GM12878 (cell line): Measurements from ENCODE around the gene ADAM19. TPM values are rescaled to one million over a fixed set of nuclear protein-coding genes. Genes with fewer than 3 reads are reported as not detected.

ENCODE experiments used
- BHLHE40 ChIP-seq, 2 experiments: fragments of 450-650 bp in 1 of 2; IDR thresholded peaks; 2 replicates each; pipeline ENCODE4 v1.6.1; 2011 to 2017; ENCODE audit warnings: low read depth in 2 of 2, borderline replicate concordance in 1 of 2, improper control_type of control experiment in 1 of 2, low read length in 1 of 2, mild to moderate bottlenecking in 1 of 2
- CEBPB ChIP-seq, 2 experiments: fragments of 150-350 bp in 1 of 2; IDR thresholded peaks; 2 replicates each; pipeline ENCODE4 v1.6.1; 2012 to 2014; ENCODE audit warnings: low read depth in 2 of 2, low read length in 2 of 2, borderline replicate concordance in 1 of 2, inconsistent platforms in 1 of 2
- CREB1 ChIP-seq: IDR thresholded peaks from 2 replicates; pipeline ENCODE4 v1.6.1; 2012; ENCODE audit warnings: low read depth, mild to moderate bottlenecking, inconsistent platforms
- EGR1 ChIP-seq, 2 experiments: IDR thresholded peaks; 1 replicate in 1 of 2; 2 replicates in 1 of 2; pipeline ENCODE4 v1.6.1; 2011 to 2012; ENCODE audit warnings: low read depth in 2 of 2, low read length in 2 of 2, borderline replicate concordance in 1 of 2, mild to moderate bottlenecking in 1 of 2, moderate library complexity in 1 of 2
- EP300 ChIP-seq, 2 experiments: fragments of 150-350 bp in 1 of 2; IDR thresholded peaks; 2 replicates each; pipeline ENCODE4 v1.6.1; 2011 to 2012; ENCODE audit warnings: low read depth in 2 of 2, low read length in 2 of 2, borderline replicate concordance in 1 of 2, improper control_type of control experiment in 1 of 2, inconsistent platforms in 1 of 2; ENCODE audit not compliant: control insufficient read depth in 1 of 2
- ETV6 ChIP-seq, 2 experiments: fragments of 450-650 bp in 1 of 2; IDR thresholded peaks in 1 of 2; conservative IDR thresholded peaks in 1 of 2; 2 replicates each; pipeline ENCODE4 v1.6.1; 2014; ENCODE audit warnings: antibody characterized with exemption in 1 of 2, borderline replicate concordance in 1 of 2, low read depth in 1 of 2, mild to moderate bottlenecking in 1 of 2, moderate library complexity in 1 of 2
- EZH2 ChIP-seq: IDR thresholded peaks from 2 replicates; pipeline ENCODE4 v1.6.1; 2012; ENCODE audit warnings: low read depth, mild to moderate bottlenecking, control low read depth, inconsistent platforms, low read length, borderline replicate concordance; ENCODE audit not compliant: control insufficient read depth
- IKZF2 ChIP-seq, 2 experiments: fragments of 450-650 bp; IDR thresholded peaks; 2 replicates each; pipeline ENCODE4 v1.6.1; 2017; ENCODE audit warnings: mild to moderate bottlenecking in 2 of 2, moderate library complexity in 2 of 2
- JUNB ChIP-seq: IDR thresholded peaks from 2 replicates; pipeline ENCODE4 v1.6.1; 2016; ENCODE audit warnings: antibody characterized with exemption, mild to moderate bottlenecking
- KLF5 ChIP-seq: fragments of 450-650 bp; IDR thresholded peaks from 2 replicates; pipeline ENCODE4 v1.6.1; 2014; ENCODE audit warnings: mild to moderate bottlenecking; ENCODE audit not compliant: partially characterized antibody
- MEF2A ChIP-seq: IDR thresholded peaks from 2 replicates; pipeline ENCODE4 v1.6.1; 2011; ENCODE audit warnings: low read depth, mild to moderate bottlenecking, low read length, moderate library complexity; ENCODE audit not compliant: insufficient read depth
- MTA3 ChIP-seq: IDR thresholded peaks from 2 replicates; pipeline ENCODE4 v1.6.1; 2012; ENCODE audit warnings: low read length, inconsistent platforms, borderline replicate concordance
- NFYB ChIP-seq: IDR thresholded peaks from 2 replicates; pipeline ENCODE4 v1.6.1; 2011; ENCODE audit warnings: low read depth, mild to moderate bottlenecking, low read length, improper control_type of control experiment, moderate library complexity; ENCODE audit not compliant: insufficient read depth
- POU2F2 ChIP-seq: IDR thresholded peaks from 3 replicates; pipeline ENCODE4 v1.6.1; 2011; ENCODE audit warnings: low read depth, mild to moderate bottlenecking, low read length, borderline replicate concordance
- RELA ChIP-seq: fragments of 450-650 bp; IDR thresholded peaks from 2 replicates; pipeline ENCODE4 v1.8.0; 2014; ENCODE audit warnings: borderline replicate concordance; ENCODE audit not compliant: partially characterized antibody
- SMAD1 ChIP-seq: fragments of 450-650 bp; IDR thresholded peaks from 2 replicates; pipeline ENCODE4 v1.6.1; 2018; ENCODE audit warnings: mild to moderate bottlenecking, low read depth; ENCODE audit not compliant: partially characterized antibody
- SPI1 ChIP-seq: IDR thresholded peaks from 2 replicates; pipeline ENCODE4 v1.6.1; 2011; ENCODE audit warnings: low read depth, mild to moderate bottlenecking, low read length, moderate library complexity, borderline replicate concordance; ENCODE audit not compliant: insufficient read depth
- STAT3 ChIP-seq: IDR thresholded peaks from 2 replicates; pipeline ENCODE4 v1.6.1; 2011; ENCODE audit warnings: low read depth, low read length, improper control_type of control experiment
- TAF1 ChIP-seq: IDR thresholded peaks from 2 replicates; pipeline ENCODE4 v1.6.1; 2011; ENCODE audit warnings: mild to moderate bottlenecking, low read depth, low read length, borderline replicate concordance
- ZNF24 ChIP-seq: fragments of 450-650 bp; IDR thresholded peaks from 2 replicates; pipeline ENCODE4 v1.6.1; 2017; ENCODE audit warnings: antibody characterized with exemption, mild to moderate bottlenecking
- polyA plus RNA-seq, 11 experiments: library from polyadenylated mRNA; depleted of rRNA in 4 of 11; unstranded in 6 of 11; stranded (reverse) in 5 of 11; fragments of >200 nt; fragmentation: Nextera tagmentation in 4 of 11; fragmentation: Illumina TruSeq in 1 of 11; extraction: Ambion mirVana in 4 of 11; extraction: Trizol in 1 of 11; gene quantifications; 1 replicate in 1 of 11; 2 replicates in 10 of 11; pipeline versions ENCODE4 v1.2.1 to v1.2.3, GENCODE V29; 2011 to 2016; ENCODE audit warnings: inconsistent platforms in 2 of 11, missing spikeins in 2 of 11, low read depth in 1 of 11
- total RNA-seq, 4 experiments: library from RNA; depleted of rRNA in 3 of 4; stranded (reverse); fragments of >200 nt in 3 of 4; fragmentation: Illumina TruSeq in 1 of 4; extraction: Trizol in 1 of 4; gene quantifications; 2 replicates each; pipeline versions ENCODE4 v1.2.1 to v1.2.3, GENCODE V29; 2013 to 2021
- TF ChIP-seq, protein P1 (sequence below): fragments of 450-650 bp; IDR thresholded peaks from 2 replicates; pipeline ENCODE4 v1.6.1; 2017; ENCODE audit warnings: mild to moderate bottlenecking, low read depth, inconsistent platforms; ENCODE audit not compliant: poor library complexity, severe bottlenecking
- TF ChIP-seq, protein P2 (sequence below): fragments of 450-650 bp; IDR thresholded peaks from 2 replicates; pipeline ENCODE4 v1.6.1; 2018; ENCODE audit warnings: borderline replicate concordance, mild to moderate bottlenecking; ENCODE audit not compliant: partially characterized antibody
- TF ChIP-seq, protein P3 (sequence below): fragments of 450-650 bp; IDR thresholded peaks from 2 replicates; pipeline ENCODE4 v1.6.1; 2017; ENCODE audit warnings: low read depth, mild to moderate bottlenecking, moderate library complexity

ADAM19 gene
- total and polyA plus RNA-seq, 10 of the 15 experiments (the other 5 are each of a cell fraction or from before 2014, with no cell fraction given): 16.0 to 92.8 (median 44.7) TPM

DNA sequence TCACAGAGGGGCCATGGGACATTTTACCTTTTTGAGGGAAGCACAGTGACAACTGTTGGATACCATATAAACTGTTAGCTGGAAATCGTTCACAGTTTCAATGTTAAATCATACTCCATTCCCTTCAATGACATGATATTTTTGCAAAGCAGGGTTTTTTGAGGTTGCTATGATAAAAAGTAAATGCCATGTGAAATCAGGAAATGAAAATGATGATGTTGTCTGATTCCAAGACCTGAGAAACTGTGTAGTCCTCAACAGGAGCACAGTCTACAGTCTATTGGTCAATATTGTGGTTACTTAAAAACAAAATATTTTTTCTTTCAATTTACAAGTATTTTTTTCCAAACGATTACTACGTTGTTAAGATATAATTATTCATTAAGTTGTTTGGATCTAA lies 24.0 kb upstream of the ADAM19 start (continued):
- TF ChIP-seq SPI1 (peak; percentile 63), MTA3 (no peak), MEF2A (no peak), CEBPB (IDR thresholded peaks at IDR 0.05; ENCODE audit: borderline replicate concordance in 1 of 2, low read depth in 2 of 2, low read length in 2 of 2) (peak in 1 of 2 experiments; percentile 48; a peak in 1 of 4 replicates), POU2F2 (no peak), EP300 (IDR thresholded peaks at IDR 0.05; ENCODE audit: borderline replicate concordance in 1 of 2, control insufficient read depth in 1 of 2, low read depth in 2 of 2, low read length in 2 of 2) (peak in 1 of 2 experiments; percentile 37; a peak in 1 of 4 replicates), JUNB (peak; percentile 38; the same call in 1 of the 2 replicates), EGR1 (IDR thresholded peaks at IDR 0.05; ENCODE audit: borderline replicate concordance in 1 of 2, low read depth in 2 of 2, low read length in 2 of 2) (no peak), ZNF24 (no peak), EZH2 (no peak), STAT3 (no peak), CREB1 (peak; percentile 35; the same call in 1 of the 2 replicates), TAF1 (no peak), IKZF2 (IDR thresholded peaks at IDR 0.05) (peak; percentile 31 to 51; a peak in 2 of 4 replicates), SMAD1 (no peak), NFYB (no peak), ETV6 (conservative IDR thresholded peaks at IDR 0.05 in 1 of 2, IDR thresholded peaks at IDR 0.05 in 1 of 2; ENCODE audit: borderline replicate concordance in 1 of 2, low read depth in 1 of 2) (peak in 1 of 2 experiments; percentile 66; a peak in 1 of 4 replicates), BHLHE40 (IDR thresholded peaks at IDR 0.05; ENCODE audit: borderline replicate concordance in 1 of 2, low read depth in 2 of 2, low read length in 1 of 2) (no peak), RELA (no peak), KLF5 (no peak)
- TF ChIP-seq, protein P1, sequence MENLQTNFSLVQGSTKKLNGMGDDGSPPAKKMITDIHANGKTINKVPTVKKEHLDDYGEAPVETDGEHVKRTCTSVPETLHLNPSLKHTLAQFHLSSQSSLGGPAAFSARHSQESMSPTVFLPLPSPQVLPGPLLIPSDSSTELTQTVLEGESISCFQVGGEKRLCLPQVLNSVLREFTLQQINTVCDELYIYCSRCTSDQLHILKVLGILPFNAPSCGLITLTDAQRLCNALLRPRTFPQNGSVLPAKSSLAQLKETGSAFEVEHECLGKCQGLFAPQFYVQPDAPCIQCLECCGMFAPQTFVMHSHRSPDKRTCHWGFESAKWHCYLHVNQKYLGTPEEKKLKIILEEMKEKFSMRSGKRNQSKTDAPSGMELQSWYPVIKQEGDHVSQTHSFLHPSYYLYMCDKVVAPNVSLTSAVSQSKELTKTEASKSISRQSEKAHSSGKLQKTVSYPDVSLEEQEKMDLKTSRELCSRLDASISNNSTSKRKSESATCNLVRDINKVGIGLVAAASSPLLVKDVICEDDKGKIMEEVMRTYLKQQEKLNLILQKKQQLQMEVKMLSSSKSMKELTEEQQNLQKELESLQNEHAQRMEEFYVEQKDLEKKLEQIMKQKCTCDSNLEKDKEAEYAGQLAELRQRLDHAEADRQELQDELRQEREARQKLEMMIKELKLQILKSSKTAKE: no peak
- TF ChIP-seq, protein P2, sequence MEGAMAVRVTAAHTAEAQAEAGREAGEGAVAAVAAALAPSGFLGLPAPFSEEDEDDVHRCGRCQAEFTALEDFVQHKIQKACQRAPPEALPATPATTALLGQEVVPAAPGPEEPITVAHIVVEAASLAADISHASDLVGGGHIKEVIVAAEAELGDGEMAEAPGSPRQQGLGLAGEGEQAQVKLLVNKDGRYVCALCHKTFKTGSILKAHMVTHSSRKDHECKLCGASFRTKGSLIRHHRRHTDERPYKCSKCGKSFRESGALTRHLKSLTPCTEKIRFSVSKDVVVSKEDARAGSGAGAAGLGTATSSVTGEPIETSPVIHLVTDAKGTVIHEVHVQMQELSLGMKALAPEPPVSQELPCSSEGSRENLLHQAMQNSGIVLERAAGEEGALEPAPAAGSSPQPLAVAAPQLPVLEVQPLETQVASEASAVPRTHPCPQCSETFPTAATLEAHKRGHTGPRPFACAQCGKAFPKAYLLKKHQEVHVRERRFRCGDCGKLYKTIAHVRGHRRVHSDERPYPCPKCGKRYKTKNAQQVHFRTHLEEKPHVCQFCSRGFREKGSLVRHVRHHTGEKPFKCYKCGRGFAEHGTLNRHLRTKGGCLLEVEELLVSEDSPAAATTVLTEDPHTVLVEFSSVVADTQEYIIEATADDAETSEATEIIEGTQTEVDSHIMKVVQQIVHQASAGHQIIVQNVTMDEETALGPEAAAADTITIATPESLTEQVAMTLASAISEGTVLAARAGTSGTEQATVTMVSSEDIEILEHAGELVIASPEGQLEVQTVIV: no peak
- TF ChIP-seq, protein P3, sequence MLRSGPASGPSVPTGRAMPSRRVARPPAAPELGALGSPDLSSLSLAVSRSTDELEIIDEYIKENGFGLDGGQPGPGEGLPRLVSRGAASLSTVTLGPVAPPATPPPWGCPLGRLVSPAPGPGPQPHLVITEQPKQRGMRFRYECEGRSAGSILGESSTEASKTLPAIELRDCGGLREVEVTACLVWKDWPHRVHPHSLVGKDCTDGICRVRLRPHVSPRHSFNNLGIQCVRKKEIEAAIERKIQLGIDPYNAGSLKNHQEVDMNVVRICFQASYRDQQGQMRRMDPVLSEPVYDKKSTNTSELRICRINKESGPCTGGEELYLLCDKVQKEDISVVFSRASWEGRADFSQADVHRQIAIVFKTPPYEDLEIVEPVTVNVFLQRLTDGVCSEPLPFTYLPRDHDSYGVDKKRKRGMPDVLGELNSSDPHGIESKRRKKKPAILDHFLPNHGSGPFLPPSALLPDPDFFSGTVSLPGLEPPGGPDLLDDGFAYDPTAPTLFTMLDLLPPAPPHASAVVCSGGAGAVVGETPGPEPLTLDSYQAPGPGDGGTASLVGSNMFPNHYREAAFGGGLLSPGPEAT: no peak
